Astrocyte of the spinal cord (primary cell): ENCODE measurements around the gene KYAT1.
A peak's percentile ranks its signal among the peaks of the same experiment; 100 is the strongest.
"Not testable (repeated sequence)": the region's sequence is repeated elsewhere in the genome, so short reads cannot be mapped to it uniquely, and the experiment has no call there.

Source experiments
- DNase-seq: peaks from one replicate; pipeline ENCODE4 v3.0.0; 2011; ENCODE audit warnings: low read depth, low spot score
- H3K4me3 ChIP-seq: 2 replicates; pipeline ENCODE4 v1.5.1; 2011; ENCODE audit warnings: low read depth, mild to moderate bottlenecking, low read length, moderate library complexity
- CTCF ChIP-seq: IDR thresholded peaks from 2 replicates; pipeline ENCODE4 v1.5.1; 2012; ENCODE audit warnings: low read depth, mild to moderate bottlenecking, low read length, inconsistent platforms
- in situ Hi-C: cut with HindIII; loops from 2 replicates; pipeline ENCODE4 v1.10.0; 2017; ENCODE audit warnings: low sequenced_read_pairs

The KYAT1 gene

GRCh38 chr9:128886211-128886891 is 4.6 kb upstream of the KYAT1 start:
- DNase-seq = peak; percentile 47
- TF ChIP-seq CTCF = no peak
- in situ Hi-C loops = no loop called here
- no peak overlapping the region for H3K4me3 ChIP-seq

GRCh38 chr9:128885798-128886197 is 4.0 kb upstream of the KYAT1 start:
- no peak for DNase-seq
- in situ Hi-C loops = no loop called here
- no peak overlapping the region for H3K4me3 ChIP-seq
- TF ChIP-seq CTCF = no peak

GRCh38 chr9:128885376-128885775 is 3.6 kb upstream of the KYAT1 start:
- no peak for DNase-seq
- in situ Hi-C loops = no loop called here
- no peak overlapping the region for H3K4me3 ChIP-seq
- TF ChIP-seq CTCF = no peak

- H3K4me3 ChIP-seq = no peak overlapping the region
- no peak for DNase-seq
- in situ Hi-C loops = no loop called here
- no peak for TF ChIP-seq CTCF
Measured at GRCh38 chr9:128884164-128884563, 2.4 kb upstream of the KYAT1 start.

- in situ Hi-C loops = no loop called here
- H3K4me3 ChIP-seq = peak overlapping the region; percentile 66
- TF ChIP-seq CTCF = no peak
- DNase-seq = peak; percentile 10
Measured at GRCh38 chr9:128882677-128883603, 1.2 kb upstream of the KYAT1 start.

GRCh38 chr9:128877852-128878251 is 3.9 kb downstream of the KYAT1 start:
- in situ Hi-C loops = no loop called here
- no peak for TF ChIP-seq CTCF
- no peak for DNase-seq

GRCh38 chr9:128870941-128871265 is 10.8 kb downstream of the KYAT1 start:
- DNase-seq, H3K4me3 ChIP-seq, in situ Hi-C loops: not testable (repeated sequence)

More at GRCh38 chr9:128877852-128878251, 3.9 kb downstream of the KYAT1 start:
- no peak overlapping the region for H3K4me3 ChIP-seq
